Ovary (tissue), 9 donors: ENCODE data around the gene XPO1. TPM values are rescaled to one million over a fixed set of nuclear protein-coding genes. Genes with fewer than 3 reads are reported as not detected.

Source experiments
- DNase-seq, 5 donors: peaks; one replicate each; pipeline ENCODE4 v3.0.0-alpha.2; 2019 to 2020
- H3K27ac ChIP-seq, 2 donors: fragments of 200-600 bp; one replicate each; pipeline versions ENCODE4 v1.5.1 to v1.8.0; 2019 to 2022
- H3K27me3 ChIP-seq: fragments of 200-600 bp; one replicate; pipeline ENCODE4 v1.8.0; 2022
- H3K36me3 ChIP-seq: fragments of 200-600 bp; sonication (generic); one replicate; pipeline ENCODE4 v1.5.1; 2019
- H3K4me1 ChIP-seq: one replicate; pipeline ENCODE4 v1.8.1; 2013; ENCODE audit warnings: mild to moderate bottlenecking, moderate library complexity; ENCODE audit not compliant: insufficient read depth
- H3K4me3 ChIP-seq: fragments of 200-600 bp; sonication (generic); one replicate; pipeline ENCODE4 v1.5.1; 2017
- H3K9me3 ChIP-seq, 2 donors: fragments of 200-600 bp in 1 of 2; sonication (generic) in 1 of 2; one replicate each; pipeline versions ENCODE4 v1.5.1 to v1.8.1; 2013 to 2019; ENCODE audit warnings: mild to moderate bottlenecking in 1 of 2, moderate library complexity in 1 of 2
- CTCF ChIP-seq, 3 donors: fragments of 450-650 bp in 2 of 3; fragments of 200-600 bp in 1 of 3; IDR thresholded peaks; one replicate each; pipeline versions ENCODE4 v1.5.1 to v1.8.0; 2016 to 2022; ENCODE audit warnings: antibody characterized with exemption in 3 of 3, mild to moderate bottlenecking in 1 of 3
- EP300 ChIP-seq: sonication (generic); formaldehyde crosslinking; IDR thresholded peaks from one replicate; pipeline ENCODE4 v1.6.1; 2017; ENCODE audit warnings: antibody characterized with exemption
- POLR2A ChIP-seq: fragments of 450-650 bp; IDR thresholded peaks from one replicate; pipeline ENCODE4 v1.6.1; 2017; ENCODE audit warnings: antibody characterized with exemption, mild to moderate bottlenecking, moderate library complexity
- WGBS, 3 donors: extraction: QIAGEN DNeasy Blood & Tissue Kit in 1 of 3; methylation state at CpG; one replicate each; pipeline versions ENCODE4 v1.1.5 to v1.1.7; 2013 to 2017; 5-methylcytosine and 5-hydroxymethylcytosine counted together
- intact Hi-C, 4 donors: fragments of 100-400 bp; cut with DNase I; formaldehyde crosslinking; loops; one replicate each; pipeline versions ENCODE4 v1.11.0 to v1.15.1; 2022 to 2023
- polyA plus RNA-seq, 2 donors: library from polyadenylated mRNA; stranded (reverse); fragments of 200-250 nt in 1 of 2; fragments of 350-450 nt in 1 of 2; fragmentation: Illumina TruSeq in 1 of 2; extraction: RNeasy Lipid Tissue Mini Kit (QIAGEN cat#74804) in 1 of 2; gene quantifications; one replicate each; pipeline ENCODE4 v1.2.3, GENCODE V29; 2013 to 2014
- total RNA-seq, 7 donors: library from RNA; depleted of rRNA in 2 of 7; stranded (reverse); fragments of >200 nt in 2 of 7; fragmentation: NEBNext Ultra II Directional in 3 of 7; extraction: Animal tissue kit (Norgen Biotek cat#: 25700) in 3 of 7; gene quantifications; one replicate each; pipeline versions ENCODE4 v1.1.0 to v1.2.4, GENCODE V29; 2016 to 2023
- donor health status: DM: no; HTN: no; CAD: no; lungs with moderate emphysema.
- donor health status: DM: no; HTN: no; CAD: no.
- donor health status: Bipolar disorder and iron deficiency.
- donor health status: DM: yes; HTN: yes; CAD: no.
- donor health status: DM: no; HTN: no; CAD: no.
- donor health status: DM: yes; HTN: yes; CAD: no.

Gene XPO1
- total and polyA plus RNA-seq, 9 donors = 48.0 to 211 (median 99.4) TPM

- Histone ChIP-seq H3K4me1 (peaks cover 14% of the 10 kb centered on the region), H3K36me3 (no peaks in the 10 kb centered on the region), H3K27me3 (no peaks in the 10 kb centered on the region), H3K27ac (no peak overlapping the region), H3K4me3 (no peak overlapping the region), H3K9me3 (no peaks in the 10 kb centered on the region)
- 85 to 98% (median 94%) methylated on average over 1 of the region's 1 CpG for WGBS, 3 donors
- intact Hi-C loops = no loop called here
- TF ChIP-seq POLR2A (no peak), EP300 (no peak), CTCF (IDR thresholded peaks at IDR 0.05) (no peak)
- DNase-seq = no peak
These were observed 102.9 kb downstream of the XPO1 start for GRCh38 chr2:61435291-61435690.

- no peak for TF ChIP-seq CTCF (IDR thresholded peaks at IDR 0.05)
- no peak for TF ChIP-seq POLR2A
- TF ChIP-seq EP300 = no peak
- H3K36me3 ChIP-seq = no peaks in the 10 kb centered on the region
- no peak overlapping the region for H3K27ac ChIP-seq
- no peak for DNase-seq
- no peaks in the 10 kb centered on the region for H3K27me3 ChIP-seq
- no peak overlapping the region for H3K4me3 ChIP-seq
- peaks cover 8% of the 10 kb centered on the region for H3K4me1 ChIP-seq
- no peaks in the 10 kb centered on the region for H3K9me3 ChIP-seq
- intact Hi-C loops = no loop called here
These were observed 103.8 kb downstream of the XPO1 start for GRCh38 chr2:61434314-61434713.

GRCh38 chr2:61433606-61434005, 104.5 kb downstream of the XPO1 start:
- H3K27ac ChIP-seq = no peak overlapping the region
- DNase-seq = no peak
- TF ChIP-seq POLR2A (no peak), CTCF (IDR thresholded peaks at IDR 0.05) (no peak), EP300 (no peak)
- no peaks in the 10 kb centered on the region for H3K9me3 ChIP-seq
- no peak overlapping the region for H3K4me3 ChIP-seq
- 90 to 100% (median 92%) methylated on average over 1 of the region's 1 CpG for WGBS, 3 donors
- H3K27me3 ChIP-seq = no peaks in the 10 kb centered on the region
- H3K4me1 ChIP-seq = peaks cover 5% of the 10 kb centered on the region
- no peaks in the 10 kb centered on the region for H3K36me3 ChIP-seq
- intact Hi-C loops = no loop called here

GRCh38 chr2:61432990-61433389, 105.2 kb downstream of the XPO1 start:
- TF ChIP-seq EP300 (no peak), POLR2A (no peak), CTCF (IDR thresholded peaks at IDR 0.05) (no peak)
- intact Hi-C loops = no loop called here
- 94 to 95% (median 95%) methylated on average over 3 of the region's 3 CpGs for WGBS, 3 donors

GRCh38 chr2:61431345-61431744, 106.8 kb downstream of the XPO1 start:
- no peak overlapping the region for H3K27ac ChIP-seq
- no peaks in the 10 kb centered on the region for H3K27me3 ChIP-seq
- no peaks in the 10 kb centered on the region for H3K36me3 ChIP-seq
- H3K4me3 ChIP-seq = no peak overlapping the region
- H3K4me1 ChIP-seq = peaks cover 6% of the 10 kb centered on the region
- no peaks in the 10 kb centered on the region for H3K9me3 ChIP-seq
- WGBS, 3 donors = 94 to 97% (median 97%) methylated on average over 5 of the region's 5 CpGs
- no peak for DNase-seq
- TF ChIP-seq CTCF (IDR thresholded peaks at IDR 0.05) (no peak), EP300 (no peak), POLR2A (no peak)
- intact Hi-C loops = no loop called here

More at GRCh38 chr2:61432990-61433389, 105.2 kb downstream of the XPO1 start:
- no peak overlapping the region for H3K4me3 ChIP-seq
- no peaks in the 10 kb centered on the region for H3K36me3 ChIP-seq
- H3K4me1 ChIP-seq = peaks cover 5% of the 10 kb centered on the region
- DNase-seq = no peak
- no peaks in the 10 kb centered on the region for H3K27me3 ChIP-seq
- H3K27ac ChIP-seq = no peak overlapping the region
- no peaks in the 10 kb centered on the region for H3K9me3 ChIP-seq
